HCT116 (cell line): ENCODE measurements around the gene ZMYND11.
"Not testable (repeated sequence)": the region's sequence is repeated elsewhere in the genome, so short reads cannot be mapped to it uniquely, and the experiment has no call there.

Source experiments
- CBX3 ChIP-seq: IDR thresholded peaks from 2 replicates; pipeline ENCODE4 v1.6.1; 2012; ENCODE audit warnings: low read depth
- EGR1 ChIP-seq: IDR thresholded peaks from 2 replicates; pipeline ENCODE4 v1.6.1; 2012; ENCODE audit warnings: low read depth
- EZH2 ChIP-seq: fragments of 200-600 bp; sonication (generic); IDR thresholded peaks from 2 replicates; pipeline ENCODE4 v1.6.1; 2017; ENCODE audit warnings: antibody characterized with exemption, mixed run types
- FOSL1 ChIP-seq: IDR thresholded peaks from 2 replicates; pipeline ENCODE4 v1.6.1; 2012; ENCODE audit warnings: low read depth
- JUND ChIP-seq: IDR thresholded peaks from 2 replicates; pipeline ENCODE4 v1.6.1; 2012
- POLR2A ChIP-seq: IDR thresholded peaks from 2 replicates; pipeline ENCODE4 v1.7.0; 2011; ENCODE audit warnings: borderline replicate concordance; ENCODE audit not compliant: insufficient read depth, insufficient read length; ENCODE audit errors: extremely low read depth
- REST ChIP-seq: IDR thresholded peaks from 2 replicates; pipeline ENCODE4 v1.6.1; 2012; ENCODE audit warnings: low read depth
- SIN3A ChIP-seq: IDR thresholded peaks from 2 replicates; pipeline ENCODE4 v1.6.1; 2012; ENCODE audit warnings: low read depth
- SP1 ChIP-seq: IDR thresholded peaks from 2 replicates; pipeline ENCODE4 v1.6.1; 2012; ENCODE audit warnings: low read depth
- SRF ChIP-seq: IDR thresholded peaks from 2 replicates; pipeline ENCODE4 v1.6.1; 2012; ENCODE audit warnings: low read depth
- TCF7L2 ChIP-seq: IDR thresholded peaks from 2 replicates; pipeline ENCODE4 v1.7.0; 2011; ENCODE audit warnings: borderline replicate concordance, inconsistent platforms; ENCODE audit not compliant: insufficient read depth, insufficient read length; ENCODE audit errors: extremely low read depth
- YY1 ChIP-seq: IDR thresholded peaks from 2 replicates; pipeline ENCODE4 v1.6.1; 2011; ENCODE audit warnings: low read length, low read depth, moderate library complexity, mild to moderate bottlenecking; ENCODE audit not compliant: insufficient replicate concordance; ENCODE audit errors: extremely low read depth
- TF ChIP-seq, protein P1 (sequence below), 3 experiments: fragments of 200-600 bp in 1 of 3; sonication (generic) in 1 of 3; IDR thresholded peaks in 2 of 3; conservative IDR thresholded peaks in 1 of 3; 2 replicates each; pipeline ENCODE4 v1.5.1; 2012 to 2017; ENCODE audit warnings: low read depth in 2 of 3, low read length in 2 of 3, antibody characterized with exemption in 1 of 3, borderline replicate concordance in 1 of 3, control low read depth in 1 of 3, mild to moderate bottlenecking in 1 of 3, mixed read lengths in 1 of 3, mixed run types in 1 of 3, moderate library complexity in 1 of 3; ENCODE audit not compliant: insufficient read depth in 1 of 3
- TF ChIP-seq, protein P2 (sequence below): IDR thresholded peaks from 2 replicates; pipeline ENCODE4 v1.6.1; 2011; ENCODE audit warnings: mild to moderate bottlenecking, low read length, moderate library complexity; ENCODE audit not compliant: insufficient replicate concordance; ENCODE audit errors: extremely low read depth

GRCh38 chr10:185571-185970 lies 50.3 kb downstream of the ZMYND11 start:
- TF ChIP-seq JUND, SRF, REST, EZH2, FOSL1, SP1, SIN3A, YY1, POLR2A, EGR1, TCF7L2, CBX3: not testable (repeated sequence)
- TF ChIP-seq, protein P1, sequence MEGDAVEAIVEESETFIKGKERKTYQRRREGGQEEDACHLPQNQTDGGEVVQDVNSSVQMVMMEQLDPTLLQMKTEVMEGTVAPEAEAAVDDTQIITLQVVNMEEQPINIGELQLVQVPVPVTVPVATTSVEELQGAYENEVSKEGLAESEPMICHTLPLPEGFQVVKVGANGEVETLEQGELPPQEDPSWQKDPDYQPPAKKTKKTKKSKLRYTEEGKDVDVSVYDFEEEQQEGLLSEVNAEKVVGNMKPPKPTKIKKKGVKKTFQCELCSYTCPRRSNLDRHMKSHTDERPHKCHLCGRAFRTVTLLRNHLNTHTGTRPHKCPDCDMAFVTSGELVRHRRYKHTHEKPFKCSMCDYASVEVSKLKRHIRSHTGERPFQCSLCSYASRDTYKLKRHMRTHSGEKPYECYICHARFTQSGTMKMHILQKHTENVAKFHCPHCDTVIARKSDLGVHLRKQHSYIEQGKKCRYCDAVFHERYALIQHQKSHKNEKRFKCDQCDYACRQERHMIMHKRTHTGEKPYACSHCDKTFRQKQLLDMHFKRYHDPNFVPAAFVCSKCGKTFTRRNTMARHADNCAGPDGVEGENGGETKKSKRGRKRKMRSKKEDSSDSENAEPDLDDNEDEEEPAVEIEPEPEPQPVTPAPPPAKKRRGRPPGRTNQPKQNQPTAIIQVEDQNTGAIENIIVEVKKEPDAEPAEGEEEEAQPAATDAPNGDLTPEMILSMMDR (IDR thresholded peaks at IDR 0.05 in 2 of 3, conservative IDR thresholded peaks at IDR 0.05 in 1 of 3; ENCODE audit: borderline replicate concordance in 1 of 3, insufficient read depth in 1 of 3, low read depth in 2 of 3, low read length in 2 of 3), result not testable (repeated sequence)
- TF ChIP-seq, protein P2, sequence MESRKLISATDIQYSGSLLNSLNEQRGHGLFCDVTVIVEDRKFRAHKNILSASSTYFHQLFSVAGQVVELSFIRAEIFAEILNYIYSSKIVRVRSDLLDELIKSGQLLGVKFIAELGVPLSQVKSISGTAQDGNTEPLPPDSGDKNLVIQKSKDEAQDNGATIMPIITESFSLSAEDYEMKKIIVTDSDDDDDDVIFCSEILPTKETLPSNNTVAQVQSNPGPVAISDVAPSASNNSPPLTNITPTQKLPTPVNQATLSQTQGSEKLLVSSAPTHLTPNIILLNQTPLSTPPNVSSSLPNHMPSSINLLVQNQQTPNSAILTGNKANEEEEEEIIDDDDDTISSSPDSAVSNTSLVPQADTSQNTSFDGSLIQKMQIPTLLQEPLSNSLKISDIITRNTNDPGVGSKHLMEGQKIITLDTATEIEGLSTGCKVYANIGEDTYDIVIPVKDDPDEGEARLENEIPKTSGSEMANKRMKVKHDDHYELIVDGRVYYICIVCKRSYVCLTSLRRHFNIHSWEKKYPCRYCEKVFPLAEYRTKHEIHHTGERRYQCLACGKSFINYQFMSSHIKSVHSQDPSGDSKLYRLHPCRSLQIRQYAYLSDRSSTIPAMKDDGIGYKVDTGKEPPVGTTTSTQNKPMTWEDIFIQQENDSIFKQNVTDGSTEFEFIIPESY, result not testable (repeated sequence)
